Measurements from ENCODE around the gene TMEM138. TPM values are rescaled to one million over a fixed set of nuclear protein-coding genes. Genes with fewer than 3 reads are reported as not detected.

The TMEM138 gene
- total RNA-seq, 1 experiment from 2014 or later, result 38.8 TPM

DNA sequence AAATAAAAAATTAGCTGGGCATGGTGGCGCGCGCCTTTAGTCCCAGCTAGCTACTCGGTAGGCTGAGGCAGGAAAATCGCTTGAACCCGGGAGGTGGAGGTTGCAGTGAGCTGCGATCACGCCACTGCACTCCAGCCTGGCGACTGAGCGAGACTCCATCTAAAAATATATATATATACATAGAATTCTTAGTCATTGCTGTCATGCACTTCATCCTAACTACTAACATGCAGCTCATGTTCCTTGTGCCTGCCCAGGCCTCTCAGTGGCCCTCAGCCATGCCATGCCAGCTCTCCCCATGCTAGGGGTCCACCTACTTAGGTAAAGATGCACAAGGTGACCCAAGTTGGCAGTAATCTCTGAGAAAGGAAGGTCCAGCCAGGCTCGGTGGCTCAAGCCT is 3.6 kb upstream of the TMEM138 start:
- H3K27ac Mint-ChIP-seq, result no peak overlapping the region
- no peak for ATAC-seq
- H3K27me3 Mint-ChIP-seq (ENCODE audit: low read depth), result no peaks in the 10 kb centered on the region
- DNase-seq (ENCODE audit: low spot score), result no peak
- no peaks in the 10 kb centered on the region for H3K9me3 Mint-ChIP-seq
- TF ChIP-seq, protein P1, sequence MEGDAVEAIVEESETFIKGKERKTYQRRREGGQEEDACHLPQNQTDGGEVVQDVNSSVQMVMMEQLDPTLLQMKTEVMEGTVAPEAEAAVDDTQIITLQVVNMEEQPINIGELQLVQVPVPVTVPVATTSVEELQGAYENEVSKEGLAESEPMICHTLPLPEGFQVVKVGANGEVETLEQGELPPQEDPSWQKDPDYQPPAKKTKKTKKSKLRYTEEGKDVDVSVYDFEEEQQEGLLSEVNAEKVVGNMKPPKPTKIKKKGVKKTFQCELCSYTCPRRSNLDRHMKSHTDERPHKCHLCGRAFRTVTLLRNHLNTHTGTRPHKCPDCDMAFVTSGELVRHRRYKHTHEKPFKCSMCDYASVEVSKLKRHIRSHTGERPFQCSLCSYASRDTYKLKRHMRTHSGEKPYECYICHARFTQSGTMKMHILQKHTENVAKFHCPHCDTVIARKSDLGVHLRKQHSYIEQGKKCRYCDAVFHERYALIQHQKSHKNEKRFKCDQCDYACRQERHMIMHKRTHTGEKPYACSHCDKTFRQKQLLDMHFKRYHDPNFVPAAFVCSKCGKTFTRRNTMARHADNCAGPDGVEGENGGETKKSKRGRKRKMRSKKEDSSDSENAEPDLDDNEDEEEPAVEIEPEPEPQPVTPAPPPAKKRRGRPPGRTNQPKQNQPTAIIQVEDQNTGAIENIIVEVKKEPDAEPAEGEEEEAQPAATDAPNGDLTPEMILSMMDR (IDR thresholded peaks at IDR 0.05), result no peak
- TF ChIP-seq SP1 (CRISPR knock-in tag; conservative IDR thresholded peaks at IDR 0.05) (no peak), ZNF232 (CRISPR knock-in tag; IDR thresholded peaks at IDR 0.05) (no peak), NR3C1 (CRISPR knock-in tag; conservative IDR thresholded peaks at IDR 0.05; ENCODE audit: low read depth) (no peak), ZNF138 (CRISPR knock-in tag; conservative IDR thresholded peaks at IDR 0.05) (no peak), NFE2L1 (CRISPR knock-in tag; IDR thresholded peaks at IDR 0.05) (no peak), ZNF396 (CRISPR knock-in tag; IDR thresholded peaks at IDR 0.05; ENCODE audit: borderline replicate concordance) (no peak), TP53 (CRISPR knock-in tag; IDR thresholded peaks at IDR 0.05) (no peak), ZNF263 (CRISPR knock-in tag; IDR thresholded peaks at IDR 0.05; ENCODE audit: low read depth) (no peak), ATF1 (CRISPR knock-in tag; IDR thresholded peaks at IDR 0.05) (no peak), ETV6 (CRISPR knock-in tag; IDR thresholded peaks at IDR 0.05) (no peak), ZNF671 (CRISPR knock-in tag; IDR thresholded peaks at IDR 0.05) (no peak), RELA (CRISPR knock-in tag; IDR thresholded peaks at IDR 0.05; ENCODE audit: borderline replicate concordance) (no peak), ZNF121 (CRISPR knock-in tag; IDR thresholded peaks at IDR 0.05) (no peak)
- TF ChIP-seq, protein P2, sequence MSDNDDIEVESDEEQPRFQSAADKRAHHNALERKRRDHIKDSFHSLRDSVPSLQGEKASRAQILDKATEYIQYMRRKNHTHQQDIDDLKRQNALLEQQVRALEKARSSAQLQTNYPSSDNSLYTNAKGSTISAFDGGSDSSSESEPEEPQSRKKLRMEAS (CRISPR knock-in tag; IDR thresholded peaks at IDR 0.05), result no peak
- TF ChIP-seq, protein P3, sequence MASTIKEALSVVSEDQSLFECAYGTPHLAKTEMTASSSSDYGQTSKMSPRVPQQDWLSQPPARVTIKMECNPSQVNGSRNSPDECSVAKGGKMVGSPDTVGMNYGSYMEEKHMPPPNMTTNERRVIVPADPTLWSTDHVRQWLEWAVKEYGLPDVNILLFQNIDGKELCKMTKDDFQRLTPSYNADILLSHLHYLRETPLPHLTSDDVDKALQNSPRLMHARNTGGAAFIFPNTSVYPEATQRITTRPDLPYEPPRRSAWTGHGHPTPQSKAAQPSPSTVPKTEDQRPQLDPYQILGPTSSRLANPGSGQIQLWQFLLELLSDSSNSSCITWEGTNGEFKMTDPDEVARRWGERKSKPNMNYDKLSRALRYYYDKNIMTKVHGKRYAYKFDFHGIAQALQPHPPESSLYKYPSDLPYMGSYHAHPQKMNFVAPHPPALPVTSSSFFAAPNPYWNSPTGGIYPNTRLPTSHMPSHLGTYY (CRISPR knock-in tag; IDR thresholded peaks at IDR 0.05), result no peak
- TF ChIP-seq, protein P4, sequence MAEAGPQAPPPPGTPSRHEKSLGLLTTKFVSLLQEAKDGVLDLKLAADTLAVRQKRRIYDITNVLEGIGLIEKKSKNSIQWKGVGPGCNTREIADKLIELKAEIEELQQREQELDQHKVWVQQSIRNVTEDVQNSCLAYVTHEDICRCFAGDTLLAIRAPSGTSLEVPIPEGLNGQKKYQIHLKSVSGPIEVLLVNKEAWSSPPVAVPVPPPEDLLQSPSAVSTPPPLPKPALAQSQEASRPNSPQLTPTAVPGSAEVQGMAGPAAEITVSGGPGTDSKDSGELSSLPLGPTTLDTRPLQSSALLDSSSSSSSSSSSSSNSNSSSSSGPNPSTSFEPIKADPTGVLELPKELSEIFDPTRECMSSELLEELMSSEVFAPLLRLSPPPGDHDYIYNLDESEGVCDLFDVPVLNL (CRISPR knock-in tag; IDR thresholded peaks at IDR 0.05; ENCODE audit: borderline replicate concordance, low read depth), result no peak
- TF ChIP-seq, protein P5, sequence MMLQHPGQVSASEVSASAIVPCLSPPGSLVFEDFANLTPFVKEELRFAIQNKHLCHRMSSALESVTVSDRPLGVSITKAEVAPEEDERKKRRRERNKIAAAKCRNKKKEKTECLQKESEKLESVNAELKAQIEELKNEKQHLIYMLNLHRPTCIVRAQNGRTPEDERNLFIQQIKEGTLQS (CRISPR knock-in tag; conservative IDR thresholded peaks at IDR 0.05), result no peak
- POLR2A ChIA-PET, result interaction anchor here (1.6 kb wide), 1 partner anchor 10 kb away, joined by 4 read pairs; no protein-coding TSS in a partner anchor
- peaks cover 1% of the 10 kb centered on the region; the same call in 1 of the 2 replicates for H3K36me3 Mint-ChIP-seq
- CTCF ChIA-PET, result no interaction called here
- no peak overlapping the region for H3K4me3 Mint-ChIP-seq
- peaks cover 19% of the 10 kb centered on the region for H3K4me1 Mint-ChIP-seq

DNA sequence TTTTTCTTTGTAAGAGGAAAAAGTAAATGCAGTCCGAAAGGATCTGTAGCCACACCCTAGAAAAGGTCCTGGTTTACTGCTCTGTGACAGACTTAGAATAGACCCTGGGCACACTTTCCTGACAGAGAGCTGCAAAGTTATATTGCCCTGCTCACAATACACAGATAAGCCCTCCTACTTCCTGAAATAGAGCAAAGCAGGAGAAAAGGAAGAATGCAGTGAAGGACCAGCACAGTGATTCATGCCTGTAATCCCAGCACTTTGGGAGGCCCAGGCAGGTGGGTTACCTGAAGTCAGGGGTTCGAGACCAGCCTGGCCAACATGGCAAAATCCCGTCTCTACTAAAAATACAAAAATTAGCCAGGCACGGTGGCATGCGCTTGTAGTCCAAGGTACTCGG is 2.7 kb upstream of the TMEM138 start:
- POLR2A ChIA-PET, result interaction anchor here (0.6 to 0.7 kb wide), 3 partner anchors 13 to 23 kb away, joined by 3 to 4 read pairs (median 3); no protein-coding TSS in a partner anchor
- CTCF ChIA-PET, result interaction anchor here (0.6 to 5.4 kb wide), 4 partner anchors 24 to 328 kb away, joined by 3 to 93 read pairs (median 27); no protein-coding TSS in a partner anchor
- Mint-ChIP-seq H3K27me3 (ENCODE audit: low read depth) (no peaks in the 10 kb centered on the region), H3K27ac (no peak overlapping the region), H3K4me3 (peak overlapping the region; percentile 96), H3K4me1 (peaks cover 22% of the 10 kb centered on the region), H3K36me3 (peaks cover 10% of the 10 kb centered on the region), H3K9me3 (no peaks in the 10 kb centered on the region)
- DNase-seq (ENCODE audit: low spot score), result no peak
- no peak for ATAC-seq
- TF ChIP-seq, protein P6, sequence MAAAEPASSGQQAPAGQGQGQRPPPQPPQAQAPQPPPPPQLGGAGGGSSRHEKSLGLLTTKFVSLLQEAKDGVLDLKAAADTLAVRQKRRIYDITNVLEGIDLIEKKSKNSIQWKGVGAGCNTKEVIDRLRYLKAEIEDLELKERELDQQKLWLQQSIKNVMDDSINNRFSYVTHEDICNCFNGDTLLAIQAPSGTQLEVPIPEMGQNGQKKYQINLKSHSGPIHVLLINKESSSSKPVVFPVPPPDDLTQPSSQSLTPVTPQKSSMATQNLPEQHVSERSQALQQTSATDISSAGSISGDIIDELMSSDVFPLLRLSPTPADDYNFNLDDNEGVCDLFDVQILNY (CRISPR knock-in tag; IDR thresholded peaks at IDR 0.05), result no peak
- TF ChIP-seq GRHL2 (CRISPR knock-in tag; IDR thresholded peaks at IDR 0.05; ENCODE audit: insufficient replicate concordance, severe bottlenecking), result no peak
